H1 (cell line): Measurements from ENCODE around the gene RECK. TPM values are rescaled to one million over a fixed set of nuclear protein-coding genes. Genes with fewer than 3 reads are reported as not detected.

Experiments used
- ASH2L ChIP-seq: fragments of 200-600, 300-600 bp; sonication (generic); IDR thresholded peaks from one replicate; pipeline ENCODE4 v1.7.1; 2017; ENCODE audit warnings: low read length
- BCL11A ChIP-seq, 2 experiments: IDR thresholded peaks; one replicate each; pipeline ENCODE4 v1.6.1; 2011; ENCODE audit warnings: low read depth in 2 of 2, low read length in 2 of 2, mild to moderate bottlenecking in 2 of 2
- POLR2A ChIP-seq, 2 experiments: IDR thresholded peaks; 1 replicate in 1 of 2; 2 replicates in 1 of 2; pipeline ENCODE4 v1.6.1; 2011; ENCODE audit warnings: low read depth in 2 of 2, low read length in 2 of 2, mild to moderate bottlenecking in 2 of 2; ENCODE audit errors: control extremely low read depth in 1 of 2
- RBBP5 ChIP-seq: IDR thresholded peaks from 2 replicates; pipeline ENCODE4 v1.7.1; 2012; ENCODE audit warnings: low read depth, mild to moderate bottlenecking, inconsistent platforms, low read length, moderate library complexity, borderline replicate concordance
- RFX5 ChIP-seq: IDR thresholded peaks from 2 replicates; pipeline ENCODE4 v1.6.1; 2011; ENCODE audit warnings: low read depth, low read length, improper control_type of control experiment, borderline replicate concordance
- RXRA ChIP-seq: IDR thresholded peaks from 2 replicates; pipeline ENCODE4 v1.6.1; 2011; ENCODE audit warnings: low read depth, mild to moderate bottlenecking, low read length, moderate library complexity; ENCODE audit not compliant: insufficient read depth
- SIRT6 ChIP-seq: IDR thresholded peaks from one replicate; pipeline ENCODE4 v1.7.1; 2012; ENCODE audit warnings: low read length, inconsistent platforms
- SP4 ChIP-seq: IDR thresholded peaks from 2 replicates; pipeline ENCODE4 v1.6.1; 2012; ENCODE audit warnings: low read length, inconsistent platforms
- SUZ12 ChIP-seq: fragments of 200-600 bp; sonication (generic); IDR thresholded peaks from 2 replicates; pipeline ENCODE4 v1.6.1; 2012; ENCODE audit warnings: mild to moderate bottlenecking, inconsistent platforms, low read length, moderate library complexity, mixed read lengths
- polyA plus RNA-seq, 7 experiments: library from polyadenylated mRNA; depleted of rRNA in 3 of 7; stranded (reverse) in 5 of 7; unstranded in 2 of 7; fragments of >200 nt in 5 of 7; fragments of 200-250 nt in 2 of 7; gene quantifications; 1 replicate in 5 of 7; 2 replicates in 1 of 7; 4 replicates in 1 of 7; pipeline versions ENCODE4 v1.2.1 to v1.2.3, GENCODE V29; 2011 to 2013; ENCODE audit warnings: missing spikeins in 2 of 7, mixed read lengths in 2 of 7
- total RNA-seq: library from RNA; stranded (reverse); fragmentation: NEBNext Ultra II Directional; extraction: Animal tissue kit (Norgen Biotek cat#: 25700); gene quantifications from 2 replicates; pipeline ENCODE4 v1.2.1, GENCODE V29; 2021

The RECK gene
- total and polyA plus RNA-seq, 2 of the 8 experiments (the other 6 are each of a cell fraction or from before 2014, with no cell fraction given) = 5.4 to 9.8 TPM

GRCh38 chr9:36100532-36100931 lies 63.8 kb downstream of the RECK start (continued):
- TF ChIP-seq SIRT6 (no peak), RFX5 (no peak), SUZ12 (no peak), ASH2L (no peak), POLR2A (IDR thresholded peaks at IDR 0.05; ENCODE audit: control extremely low read depth in 1 of 2, low read depth in 2 of 2, low read length in 2 of 2) (no peak), SP4 (no peak), RBBP5 (no peak), RXRA (no peak), BCL11A (IDR thresholded peaks at IDR 0.05; ENCODE audit: low read depth in 2 of 2, low read length in 2 of 2) (no peak)
